ENCODE results near the gene MIB1.
"Not testable (repeated sequence)": the region's sequence is repeated elsewhere in the genome, so short reads cannot be mapped to it uniquely, and the experiment has no call there.

The MIB1 gene

GRCh38 chr18:21769206-21769605 lies 28.6 kb downstream of the MIB1 start:
- no peaks in the 10 kb centered on the region for H3K27me3 ChIP-seq (ENCODE audit: control insufficient read depth, low read length)
- H3K36me3 ChIP-seq (ENCODE audit: control insufficient read depth, low read length): peaks cover 37% of the 10 kb centered on the region
- H4K20me1 ChIP-seq (ENCODE audit: control insufficient read depth, insufficient read depth, low read depth, low read length): no peaks in the 10 kb centered on the region
- H3K4me1 ChIP-seq (ENCODE audit: control insufficient read depth, low read length): no peaks in the 10 kb centered on the region
- no peak overlapping the region for H3K27ac ChIP-seq (ENCODE audit: low read depth, low read length)
- H3F3A ChIP-seq (ENCODE audit: control insufficient read depth, insufficient read depth): no peaks in the 10 kb centered on the region
- peaks cover 5% of the 10 kb centered on the region for H3K79me2 ChIP-seq (ENCODE audit: control insufficient read depth, low read length)
- H3K4me2 ChIP-seq (ENCODE audit: low read length): no peak overlapping the region
- H3K9me3 ChIP-seq (ENCODE audit: control insufficient read depth, insufficient read depth, low read length): no peaks in the 10 kb centered on the region
- no peaks in the 10 kb centered on the region for H3K9me2 ChIP-seq (replicated peaks; ENCODE audit: control insufficient read depth, low read length)
- no peak overlapping the region for H3K4me3 ChIP-seq (ENCODE audit: low read length)
- TF ChIP-seq CTCF (IDR thresholded peaks at IDR 0.05; ENCODE audit: low read depth, low read length, poor library complexity, severe bottlenecking) (no peak), EZH2phosphoT487 (IDR thresholded peaks at IDR 0.05; ENCODE audit: borderline replicate concordance, low read length) (no peak)

DNA sequence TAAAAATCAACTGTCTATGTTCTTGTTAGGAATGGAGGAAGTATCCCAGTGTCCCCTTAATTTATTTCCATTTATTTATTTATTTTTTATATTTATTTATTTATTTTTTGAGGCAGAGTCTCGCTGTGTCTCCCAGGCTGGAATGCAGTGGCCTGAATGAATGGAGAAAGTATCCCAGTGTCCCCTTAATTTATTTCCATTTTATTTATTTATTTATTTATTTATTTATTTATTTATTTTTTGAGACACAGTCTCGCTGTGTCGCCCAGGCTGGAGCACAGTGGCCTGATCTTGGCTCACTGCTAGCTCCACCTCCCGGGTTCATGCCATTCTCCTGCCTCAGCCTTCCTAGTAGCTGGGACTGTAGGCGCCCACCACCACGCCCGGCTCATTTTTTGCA lies 34.1 kb downstream of the MIB1 start:
- Histone ChIP-seq H3K9me3 (ENCODE audit: control insufficient read depth, insufficient read depth, low read length) (no peaks in the 10 kb centered on the region), H3F3A (ENCODE audit: control insufficient read depth, insufficient read depth) (no peaks in the 10 kb centered on the region), H3K27ac (ENCODE audit: low read depth, low read length) (no peak overlapping the region), H3K79me2 (ENCODE audit: control insufficient read depth, low read length) (no peaks in the 10 kb centered on the region), H4K20me1 (ENCODE audit: control insufficient read depth, insufficient read depth, low read depth, low read length) (no peaks in the 10 kb centered on the region), H3K4me3 (ENCODE audit: low read length) (no peak overlapping the region), H3K4me2 (ENCODE audit: low read length) (no peak overlapping the region), H3K27me3 (ENCODE audit: control insufficient read depth, low read length) (no peaks in the 10 kb centered on the region), H3K9me2 (replicated peaks; ENCODE audit: control insufficient read depth, low read length) (no peaks in the 10 kb centered on the region), H3K4me1 (ENCODE audit: control insufficient read depth, low read length) (no peaks in the 10 kb centered on the region), H3K36me3 (ENCODE audit: control insufficient read depth, low read length) (peaks cover 14% of the 10 kb centered on the region)
- TF ChIP-seq EZH2phosphoT487 (IDR thresholded peaks at IDR 0.05; ENCODE audit: borderline replicate concordance, low read length): no peak
- TF ChIP-seq CTCF (IDR thresholded peaks at IDR 0.05; ENCODE audit: low read depth, low read length, poor library complexity, severe bottlenecking): no peak

DNA sequence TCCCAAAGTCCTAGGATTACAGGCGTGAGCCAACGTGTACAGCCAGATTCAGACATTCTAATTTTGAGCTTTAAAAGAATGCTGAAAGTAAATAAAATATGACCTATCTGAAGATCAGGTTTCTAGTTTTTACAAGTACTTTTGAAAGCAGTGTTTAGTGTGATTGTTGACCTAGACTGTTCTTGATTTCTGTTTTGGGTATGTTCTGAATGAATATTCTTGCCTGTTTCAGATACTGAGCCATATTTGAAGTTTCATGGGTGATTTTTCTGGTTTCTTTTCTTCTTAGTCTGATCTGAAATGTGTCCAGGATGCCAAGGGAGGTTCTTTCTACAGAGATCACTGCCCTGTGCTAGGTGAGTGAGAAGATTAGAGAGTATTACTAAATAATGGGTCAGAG lies 37.2 kb downstream of the MIB1 start:
- Histone ChIP-seq H3K9me3 (ENCODE audit: control insufficient read depth, insufficient read depth, low read length) (no peaks in the 10 kb centered on the region), H3K79me2 (ENCODE audit: control insufficient read depth, low read length) (no peaks in the 10 kb centered on the region), H3K27ac (ENCODE audit: low read depth, low read length) (no peak overlapping the region), H3K4me3 (ENCODE audit: low read length) (no peak overlapping the region), H3K4me2 (ENCODE audit: low read length) (no peak overlapping the region), H4K20me1 (ENCODE audit: control insufficient read depth, insufficient read depth, low read depth, low read length) (no peaks in the 10 kb centered on the region), H3K4me1 (ENCODE audit: control insufficient read depth, low read length) (no peaks in the 10 kb centered on the region), H3F3A (ENCODE audit: control insufficient read depth, insufficient read depth) (no peaks in the 10 kb centered on the region), H3K9me2 (replicated peaks; ENCODE audit: control insufficient read depth, low read length) (no peaks in the 10 kb centered on the region), H3K27me3 (ENCODE audit: control insufficient read depth, low read length) (no peaks in the 10 kb centered on the region), H3K36me3 (ENCODE audit: control insufficient read depth, low read length) (peaks cover 29% of the 10 kb centered on the region)
- TF ChIP-seq CTCF (IDR thresholded peaks at IDR 0.05; ENCODE audit: low read depth, low read length, poor library complexity, severe bottlenecking) (no peak), EZH2phosphoT487 (IDR thresholded peaks at IDR 0.05; ENCODE audit: borderline replicate concordance, low read length) (no peak)

DNA sequence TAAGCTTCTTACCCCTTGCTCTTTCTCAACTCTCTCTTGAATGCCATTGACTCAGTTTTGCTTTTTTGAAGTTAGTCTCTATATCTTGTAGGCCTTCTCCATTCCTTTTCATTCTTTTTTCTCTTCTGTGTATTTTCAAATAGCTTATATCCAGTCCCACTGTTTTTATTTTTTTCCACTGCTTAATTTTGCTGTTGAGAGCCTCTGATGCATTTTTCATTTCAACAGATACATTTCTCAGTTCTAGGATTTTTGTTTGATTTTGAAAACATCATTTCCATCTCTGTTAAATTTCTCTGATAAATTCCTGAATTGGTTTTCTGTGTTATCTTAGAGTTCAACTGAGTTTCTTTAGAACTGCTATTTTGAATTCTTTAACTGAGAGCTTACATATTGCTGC lies 45.9 kb downstream of the MIB1 start:
- Histone ChIP-seq H4K20me1 (ENCODE audit: control insufficient read depth, insufficient read depth, low read depth, low read length) (no peaks in the 10 kb centered on the region), H3K4me2 (ENCODE audit: low read length) (no peak overlapping the region), H3F3A (ENCODE audit: control insufficient read depth, insufficient read depth) (no peaks in the 10 kb centered on the region), H3K9me3 (ENCODE audit: control insufficient read depth, insufficient read depth, low read length) (peaks cover 6% of the 10 kb centered on the region; the same call in 1 of the 2 replicates), H3K79me2 (ENCODE audit: control insufficient read depth, low read length) (no peaks in the 10 kb centered on the region), H3K9me2 (replicated peaks; ENCODE audit: control insufficient read depth, low read length) (no peaks in the 10 kb centered on the region), H3K27ac (ENCODE audit: low read depth, low read length) (no peak overlapping the region), H3K36me3 (ENCODE audit: control insufficient read depth, low read length) (peaks cover 66% of the 10 kb centered on the region), H3K27me3 (ENCODE audit: control insufficient read depth, low read length) (no peaks in the 10 kb centered on the region), H3K4me1 (ENCODE audit: control insufficient read depth, low read length) (peaks cover 6% of the 10 kb centered on the region), H3K4me3 (ENCODE audit: low read length) (no peak overlapping the region)
- no peak for TF ChIP-seq CTCF (IDR thresholded peaks at IDR 0.05; ENCODE audit: low read depth, low read length, poor library complexity, severe bottlenecking)
- no peak for TF ChIP-seq EZH2phosphoT487 (IDR thresholded peaks at IDR 0.05; ENCODE audit: borderline replicate concordance, low read length)

DNA sequence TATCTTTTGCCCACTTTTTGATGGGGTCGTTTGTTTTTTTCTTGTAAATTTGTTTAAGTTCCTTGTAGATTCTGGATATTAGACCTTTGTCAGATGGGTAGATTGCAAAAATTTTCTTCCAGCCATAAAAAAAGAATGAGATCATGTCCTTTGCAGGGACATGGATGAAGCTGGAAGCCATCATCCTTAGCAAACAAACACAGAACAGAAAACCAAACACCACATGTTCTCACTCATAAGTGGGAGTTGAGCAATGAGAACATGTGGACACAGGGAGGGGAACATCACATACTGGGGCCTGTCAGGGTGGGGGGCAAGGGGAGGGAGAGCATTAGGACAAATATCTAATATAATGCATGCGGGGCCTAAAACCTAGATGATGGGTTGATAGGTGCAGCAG lies 55.5 kb downstream of the MIB1 start:
- H3K27ac ChIP-seq (ENCODE audit: low read depth, low read length); H3K9me3 ChIP-seq (ENCODE audit: control insufficient read depth, insufficient read depth, low read length); H3K4me1 ChIP-seq (ENCODE audit: control insufficient read depth, low read length); H3K4me2 ChIP-seq (ENCODE audit: low read length); H3K36me3 ChIP-seq (ENCODE audit: control insufficient read depth, low read length); H3K79me2 ChIP-seq (ENCODE audit: control insufficient read depth, low read length); H3K9me2 ChIP-seq (replicated peaks; ENCODE audit: control insufficient read depth, low read length); H4K20me1 ChIP-seq (ENCODE audit: control insufficient read depth, insufficient read depth, low read depth, low read length); H3F3A ChIP-seq (ENCODE audit: control insufficient read depth, insufficient read depth); H3K27me3 ChIP-seq (ENCODE audit: control insufficient read depth, low read length); H3K4me3 ChIP-seq (ENCODE audit: low read length): not testable (repeated sequence)
